CD14-positive monocyte (primary cell): Measurements from ENCODE around the gene LENEP. TPM values are rescaled to one million over a fixed set of nuclear protein-coding genes. Genes with fewer than 3 reads are reported as not detected.

Experiments used
- DNase-seq, 3 donors: peaks; one replicate each; pipeline ENCODE4 v3.0.0-alpha.2; 2011 to 2022
- H2AFZ ChIP-seq: 2 replicates; pipeline ENCODE4 v1.6.0; 2012; ENCODE audit warnings: mild to moderate bottlenecking, low read depth, low read length, inconsistent platforms; ENCODE audit not compliant: insufficient read depth, poor library complexity, severe bottlenecking
- H3K27ac ChIP-seq, 2 donors: 1 replicate in 1 of 2; 2 replicates in 1 of 2; pipeline ENCODE4 v1.5.1; 2012 to 2013; ENCODE audit warnings: low read length in 2 of 2, control low read depth in 1 of 2, inconsistent platforms in 1 of 2, low read depth in 1 of 2, mild to moderate bottlenecking in 1 of 2
- H3K27me3 ChIP-seq, 2 donors: one replicate each; pipeline versions ENCODE4 v1.6.0 to v1.6.1; 2011 to 2013; ENCODE audit warnings: low read length in 2 of 2; ENCODE audit not compliant: control insufficient read depth in 2 of 2, insufficient read depth in 2 of 2
- H3K36me3 ChIP-seq, 2 donors: replicated peaks in 1 of 2; 1 replicate in 1 of 2; 2 replicates in 1 of 2; pipeline versions ENCODE4 v1.5.1 to v1.6.1; 2012 to 2013; ENCODE audit warnings: low read length in 2 of 2, control low read depth in 1 of 2, inconsistent platforms in 1 of 2, mild to moderate bottlenecking in 1 of 2; ENCODE audit not compliant: insufficient read depth in 2 of 2, control insufficient read depth in 1 of 2
- H3K4me1 ChIP-seq, 2 donors: 1 replicate in 1 of 2; 2 replicates in 1 of 2; pipeline versions ENCODE4 v1.5.1 to v1.6.1; 2012 to 2013; ENCODE audit warnings: low read length in 2 of 2, control low read depth in 1 of 2, inconsistent platforms in 1 of 2, mild to moderate bottlenecking in 1 of 2, moderate library complexity in 1 of 2; ENCODE audit not compliant: insufficient read depth in 2 of 2, control insufficient read depth in 1 of 2
- H3K4me2 ChIP-seq: replicated peaks from 2 replicates; pipeline ENCODE3; 2012; ENCODE audit warnings: low read length, moderate library complexity, mild to moderate bottlenecking; ENCODE audit not compliant: poor library complexity, severe bottlenecking; ENCODE audit errors: extremely low read depth
- H3K4me3 ChIP-seq, 3 experiments: fragments of 200-600 bp in 1 of 3; sonication (generic) in 1 of 3; replicated peaks in 1 of 3; 1 replicate in 2 of 3; 2 replicates in 1 of 3; pipeline ENCODE4 v1.5.1; 2011 to 2013; ENCODE audit warnings: low read length in 3 of 3, mild to moderate bottlenecking in 3 of 3, control low read depth in 2 of 3, low read depth in 2 of 3, inconsistent platforms in 1 of 3, moderate library complexity in 1 of 3
- H3K79me2 ChIP-seq: 2 replicates; pipeline ENCODE4 v1.6.0; 2012; ENCODE audit warnings: mild to moderate bottlenecking, control low read depth, inconsistent platforms, low read length, moderate library complexity; ENCODE audit not compliant: insufficient read depth
- H3K9ac ChIP-seq: 2 replicates; pipeline ENCODE4 v1.6.0; 2017; ENCODE audit warnings: low read length, mild to moderate bottlenecking; ENCODE audit not compliant: insufficient read depth, poor library complexity, severe bottlenecking
- H3K9me3 ChIP-seq, 2 donors: replicated peaks in 1 of 2; 1 replicate in 1 of 2; 2 replicates in 1 of 2; pipeline versions ENCODE4 v1.5.1 to v1.6.1; 2012 to 2013; ENCODE audit warnings: low read length in 2 of 2, control low read depth in 1 of 2; ENCODE audit not compliant: control insufficient read depth in 1 of 2, insufficient read depth in 1 of 2
- H4K20me1 ChIP-seq: 2 replicates; pipeline ENCODE4 v1.6.0; 2012; ENCODE audit warnings: mild to moderate bottlenecking, low read length, control low read depth, moderate library complexity; ENCODE audit not compliant: insufficient read depth
- H3K27ac Mint-ChIP-seq, 7 donors: one replicate each; pipeline ENCODE4 v1.8.0; 2020; ENCODE audit warnings: mild to moderate bottlenecking in 7 of 7, mixed read lengths in 7 of 7, moderate library complexity in 6 of 7, inconsistent platforms in 2 of 7
- H3K27me3 Mint-ChIP-seq, 3 donors: one replicate each; pipeline ENCODE4 v1.8.0; 2021 to 2022; ENCODE audit warnings: low read depth in 3 of 3, mild to moderate bottlenecking in 3 of 3, mixed read lengths in 3 of 3, moderate library complexity in 3 of 3, inconsistent platforms in 1 of 3
- H3K36me3 Mint-ChIP-seq, 2 donors: one replicate each; pipeline ENCODE4 v1.8.0; 2020; ENCODE audit warnings: mixed read lengths in 2 of 2, inconsistent platforms in 1 of 2, mild to moderate bottlenecking in 1 of 2
- H3K4me1 Mint-ChIP-seq: one replicate; pipeline ENCODE4 v1.8.0; 2020; ENCODE audit warnings: mild to moderate bottlenecking, mixed read lengths
- H3K4me3 Mint-ChIP-seq, 2 donors: one replicate each; pipeline ENCODE4 v1.8.0; 2020; ENCODE audit warnings: mild to moderate bottlenecking in 2 of 2, mixed read lengths in 2 of 2, moderate library complexity in 1 of 2
- H3K9me3 Mint-ChIP-seq, 7 donors: one replicate each; pipeline ENCODE4 v1.8.0; 2020 to 2022; ENCODE audit warnings: mixed read lengths in 7 of 7, mild to moderate bottlenecking in 6 of 7, moderate library complexity in 6 of 7, inconsistent platforms in 2 of 7
- WGBS: methylation state at CpG from one replicate; pipeline ENCODE4 v1.1.5; 2013; ENCODE audit warnings: missing lambda C conversion rate; ENCODE audit not compliant: insufficient coverage; 5-methylcytosine and 5-hydroxymethylcytosine counted together
- intact Hi-C, 2 donors: fragments of 100-400 bp; cut with micrococcal nuclease; formaldehyde crosslinking; loops; one replicate each; pipeline versions ENCODE4 v1.15.0 to v1.15.1; 2023
- polyA plus RNA-seq, 3 donors: library from polyadenylated mRNA; depleted of rRNA in 1 of 3; unstranded in 2 of 3; stranded (reverse) in 1 of 3; fragments of 300-500 nt in 2 of 3; fragments of >200 nt in 1 of 3; fragmentation: Illumina TruSeq in 2 of 3; gene quantifications; 1 replicate in 2 of 3; 2 replicates in 1 of 3; pipeline ENCODE4 v1.2.3, GENCODE V29; 2012 to 2021
- TF ChIP-seq, protein P1 (sequence below): fragments of 200-600 bp; IDR thresholded peaks from one replicate; pipeline ENCODE4 v1.8.0; 2022; ENCODE audit warnings: antibody characterized with exemption, mild to moderate bottlenecking

The LENEP gene
- polyA plus RNA-seq, 3 donors: not detected

DNA sequence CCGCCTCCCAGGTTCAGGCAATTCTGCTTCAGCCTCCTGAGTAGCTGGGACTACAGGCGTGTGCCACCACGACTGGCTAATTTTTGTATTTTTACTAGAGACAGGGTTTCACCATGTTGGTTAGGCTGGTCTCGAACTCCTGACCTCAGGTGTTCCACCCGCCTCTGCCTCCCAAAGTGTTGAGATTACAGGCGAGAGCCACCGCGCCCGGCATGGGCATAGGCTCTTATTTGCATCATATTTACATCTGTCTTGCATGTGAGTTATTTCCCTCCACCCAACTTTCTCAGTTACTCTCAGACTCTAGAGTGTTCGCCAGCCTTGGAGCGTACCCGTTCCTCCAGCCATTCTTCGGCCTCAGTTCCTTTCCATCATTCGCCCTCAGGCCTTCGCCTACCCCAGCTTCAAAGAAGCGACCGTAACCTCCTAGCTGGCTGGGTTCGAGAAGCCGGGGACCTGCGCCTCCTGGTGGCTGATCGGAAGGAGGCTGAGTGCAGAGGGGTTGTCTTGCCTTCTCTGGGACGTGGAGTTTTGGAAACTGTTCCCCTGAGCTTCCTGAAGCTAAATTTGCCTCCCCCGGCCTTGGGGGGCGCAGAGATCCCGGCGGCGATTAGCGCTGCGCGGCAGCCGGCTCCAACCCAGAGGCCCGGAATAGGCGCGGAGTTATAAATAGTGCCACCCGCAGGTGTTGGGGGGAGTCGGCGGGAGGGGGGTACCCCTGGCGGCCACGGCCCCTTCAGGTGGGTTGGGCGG, 5.6 kb downstream of the LENEP start:
- H3K27ac ChIP-seq: no peak overlapping the region
- H3K4me1 Mint-ChIP-seq: peaks cover 51% of the 10 kb centered on the region
- 12% methylated on average over 27 of the region's 40 CpGs for WGBS
- DNase-seq: peak in 2 of 3 donors; percentile 52 to 59
- H4K20me1 ChIP-seq: peaks cover 12% of the 10 kb centered on the region
- H3K4me1 ChIP-seq: peaks cover 55 to 65% of the 10 kb centered on the region in 2 donors
- H3K9me3 ChIP-seq: no peaks in the 10 kb centered on the region
- peak overlapping the region; percentile 90 for H3K4me2 ChIP-seq
- H3K27me3 Mint-ChIP-seq: peaks cover 2 to 4% (median 2%) of the 10 kb centered on the region in 3 donors
- peaks cover 0 to 3% of the 10 kb centered on the region in 2 donors for H3K36me3 Mint-ChIP-seq
- peaks cover 42% of the 10 kb centered on the region for H3K79me2 ChIP-seq
- TF ChIP-seq, protein P1, sequence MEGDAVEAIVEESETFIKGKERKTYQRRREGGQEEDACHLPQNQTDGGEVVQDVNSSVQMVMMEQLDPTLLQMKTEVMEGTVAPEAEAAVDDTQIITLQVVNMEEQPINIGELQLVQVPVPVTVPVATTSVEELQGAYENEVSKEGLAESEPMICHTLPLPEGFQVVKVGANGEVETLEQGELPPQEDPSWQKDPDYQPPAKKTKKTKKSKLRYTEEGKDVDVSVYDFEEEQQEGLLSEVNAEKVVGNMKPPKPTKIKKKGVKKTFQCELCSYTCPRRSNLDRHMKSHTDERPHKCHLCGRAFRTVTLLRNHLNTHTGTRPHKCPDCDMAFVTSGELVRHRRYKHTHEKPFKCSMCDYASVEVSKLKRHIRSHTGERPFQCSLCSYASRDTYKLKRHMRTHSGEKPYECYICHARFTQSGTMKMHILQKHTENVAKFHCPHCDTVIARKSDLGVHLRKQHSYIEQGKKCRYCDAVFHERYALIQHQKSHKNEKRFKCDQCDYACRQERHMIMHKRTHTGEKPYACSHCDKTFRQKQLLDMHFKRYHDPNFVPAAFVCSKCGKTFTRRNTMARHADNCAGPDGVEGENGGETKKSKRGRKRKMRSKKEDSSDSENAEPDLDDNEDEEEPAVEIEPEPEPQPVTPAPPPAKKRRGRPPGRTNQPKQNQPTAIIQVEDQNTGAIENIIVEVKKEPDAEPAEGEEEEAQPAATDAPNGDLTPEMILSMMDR: peak; percentile 84
- peak overlapping the region in 4 of 7 donors; percentile 30 to 87 (median 64) for H3K27ac Mint-ChIP-seq
- H3K4me3 Mint-ChIP-seq: peak overlapping the region; percentile 77 to 84
- no peaks in the 10 kb centered on the region for H3K27me3 ChIP-seq
- H3K36me3 ChIP-seq: no peaks in the 10 kb centered on the region
- peak overlapping the region; percentile 3 to 98 (median 67) for H3K4me3 ChIP-seq
- intact Hi-C loops: no loop called here
- H3K9ac ChIP-seq: peak overlapping the region; percentile 19
- H2AFZ ChIP-seq: peak overlapping the region; percentile 72
- no peaks in the 10 kb centered on the region for H3K9me3 Mint-ChIP-seq

DNA sequence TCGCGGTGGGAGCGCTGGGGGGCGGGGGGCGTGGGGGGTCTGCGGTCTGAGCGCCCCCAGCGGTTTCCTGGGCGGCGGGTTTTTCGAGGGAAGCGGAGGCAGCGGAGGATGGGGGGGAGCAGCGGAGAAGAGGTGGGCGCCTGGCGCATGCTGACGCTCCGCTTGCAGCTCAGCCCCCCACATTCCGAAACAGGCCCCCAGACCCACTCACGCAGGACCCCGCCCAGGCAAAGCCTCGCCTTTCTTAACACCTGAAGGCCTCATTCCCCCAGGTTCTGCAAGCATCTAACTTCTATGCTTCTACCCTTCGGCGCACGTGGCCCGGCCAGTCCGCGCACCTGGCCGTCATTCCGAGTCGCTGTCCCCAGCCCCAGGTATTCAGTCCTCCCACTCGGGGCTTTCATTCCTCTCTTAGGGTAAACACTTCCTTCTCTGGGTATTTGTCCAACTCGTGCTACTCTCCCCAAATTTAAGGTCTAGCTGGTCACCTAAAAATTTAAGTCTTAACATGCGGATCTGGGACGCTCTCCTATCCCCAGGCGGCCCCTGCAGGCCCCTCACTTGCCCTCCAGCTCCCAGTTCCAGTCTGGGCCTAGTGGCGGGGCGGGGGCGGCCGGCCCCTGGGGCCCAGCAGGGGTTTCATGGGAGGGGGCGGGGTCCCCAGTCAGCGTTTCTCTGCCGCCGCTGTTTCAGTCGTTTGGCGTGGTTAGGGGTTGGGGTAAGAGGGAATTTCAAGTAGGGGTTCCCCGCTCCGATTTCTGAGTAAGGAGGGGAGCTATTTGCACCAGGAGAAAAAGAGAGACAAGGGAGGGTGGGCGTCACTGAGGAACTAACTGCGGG, 6.4 kb downstream of the LENEP start:
- peaks cover 60 to 71% of the 10 kb centered on the region in 2 donors for H3K4me1 ChIP-seq
- peaks cover 51% of the 10 kb centered on the region for H3K4me1 Mint-ChIP-seq

More for the DNA sequence above, 6.4 kb downstream of the LENEP start:
- Mint-ChIP-seq H3K36me3 (peaks cover 0 to 3% of the 10 kb centered on the region in 2 donors), H3K27ac (peak overlapping the region; percentile 55 to 94 (median 84)), H3K9me3 (no peaks in the 10 kb centered on the region), H3K4me3 (peak overlapping the region; percentile 94 to 96), H3K27me3 (peaks cover 0 to 4% (median under 1%) of the 10 kb centered on the region in 3 donors)
- Histone ChIP-seq H3K9ac (peak overlapping the region; percentile 38), H3K36me3 (no peaks in the 10 kb centered on the region), H3K79me2 (peaks cover 50% of the 10 kb centered on the region), H4K20me1 (peaks cover 12% of the 10 kb centered on the region), H3K9me3 (no peaks in the 10 kb centered on the region), H3K27me3 (no peaks in the 10 kb centered on the region), H3K4me2 (peak overlapping the region; percentile 90), H2AFZ (peak overlapping the region; percentile 72), H3K27ac (peak overlapping the region; percentile 87 to 95), H3K4me3 (peak overlapping the region; percentile 67 to 98 (median 77))
- no peak for DNase-seq
- TF ChIP-seq, protein P1: no peak
- 0% methylated on average over 30 of the region's 50 CpGs for WGBS
- intact Hi-C loops: loop anchor here (2.0 to 5.0 kb wide), 4 partner anchors 17 to 63 kb away; partner anchors contain the start of genes PYGO2 (in 2 of the 2), ADAM15 (in 1 of the 2) and EFNA4 (in 1 of the 2)
